Mesenchymal stem cell (in vitro differentiated cells and primary cell): ENCODE results near the gene LLGL2.
A peak's percentile ranks its signal among the peaks of the same experiment; 100 is the strongest.

Experiments used
- DNase-seq: peaks from one replicate; pipeline ENCODE4 v3.0.0-alpha.2; 2013
- H2AFZ ChIP-seq: one replicate; pipeline ENCODE4 v1.6.1; 2013; ENCODE audit warnings: low read depth, mild to moderate bottlenecking, control low read depth, inconsistent platforms, low read length, moderate library complexity
- H2AK5ac ChIP-seq: 2 replicates; pipeline ENCODE4 v1.6.1; 2013; ENCODE audit warnings: low read length, moderate library complexity, mild to moderate bottlenecking, inconsistent platforms; ENCODE audit not compliant: severe bottlenecking
- H2BK120ac ChIP-seq: one replicate; pipeline ENCODE4 v1.6.1; 2013; ENCODE audit warnings: low read depth, mild to moderate bottlenecking, inconsistent platforms, low read length, moderate library complexity
- H2BK12ac ChIP-seq, 2 experiments: one replicate each; pipeline ENCODE4 v1.6.1; 2013; ENCODE audit warnings: inconsistent platforms in 2 of 2, low read length in 2 of 2, mild to moderate bottlenecking in 2 of 2, moderate library complexity in 2 of 2, control low read depth in 1 of 2
- H2BK15ac ChIP-seq: one replicate; pipeline ENCODE4 v1.6.1; 2013; ENCODE audit warnings: mild to moderate bottlenecking, low read depth, inconsistent platforms; ENCODE audit not compliant: poor library complexity, severe bottlenecking
- H2BK5ac ChIP-seq: 2 replicates; pipeline ENCODE4 v1.6.1; 2013; ENCODE audit warnings: low read depth, mild to moderate bottlenecking, low read length, control low read depth, inconsistent platforms; ENCODE audit not compliant: poor library complexity, severe bottlenecking
- H3K14ac ChIP-seq, 2 experiments: one replicate each; pipeline ENCODE4 v1.6.1; 2013; ENCODE audit warnings: inconsistent platforms in 2 of 2, low read length in 2 of 2, control low read depth in 1 of 2, mild to moderate bottlenecking in 1 of 2, moderate library complexity in 1 of 2
- H3K18ac ChIP-seq, 2 experiments: one replicate each; pipeline ENCODE4 v1.6.1; 2013; ENCODE audit warnings: inconsistent platforms in 2 of 2, low read length in 2 of 2, control low read depth in 1 of 2, low read depth in 1 of 2, mild to moderate bottlenecking in 1 of 2
- H3K23ac ChIP-seq, 2 experiments: one replicate each; pipeline ENCODE4 v1.6.1; 2013; ENCODE audit warnings: inconsistent platforms in 2 of 2, low read length in 2 of 2, mild to moderate bottlenecking in 2 of 2, moderate library complexity in 2 of 2, control low read depth in 1 of 2
- H3K27ac ChIP-seq: 2 replicates; pipeline ENCODE4 v1.5.1; 2013; ENCODE audit warnings: mild to moderate bottlenecking, moderate library complexity, low read length, control low read depth, inconsistent platforms; ENCODE audit not compliant: poor library complexity, severe bottlenecking
- H3K27me3 ChIP-seq, 2 experiments: 2 replicates each; pipeline versions ENCODE4 v1.6.1 to v1.7.0; 2013; ENCODE audit warnings: low read length in 2 of 2, mild to moderate bottlenecking in 2 of 2, moderate library complexity in 2 of 2, control low read depth in 1 of 2, inconsistent platforms in 1 of 2; ENCODE audit not compliant: control insufficient read depth in 1 of 2, insufficient read depth in 1 of 2
- H3K36me3 ChIP-seq, 2 experiments: 2 replicates each; pipeline versions ENCODE4 v1.6.1 to v1.7.0; 2013; ENCODE audit warnings: low read length in 2 of 2, control low read depth in 1 of 2, inconsistent platforms in 1 of 2, low read depth in 1 of 2, mild to moderate bottlenecking in 1 of 2; ENCODE audit not compliant: insufficient read depth in 2 of 2, control insufficient read depth in 1 of 2
- H3K4ac ChIP-seq, 2 experiments: one replicate each; pipeline ENCODE4 v1.6.1; 2013; ENCODE audit warnings: inconsistent platforms in 2 of 2, low read length in 2 of 2, mild to moderate bottlenecking in 2 of 2, moderate library complexity in 2 of 2, control low read depth in 1 of 2, low read depth in 1 of 2
- H3K4me1 ChIP-seq: 2 replicates; pipeline ENCODE4 v1.6.1; 2013; ENCODE audit warnings: low read depth, low read length, control low read depth; ENCODE audit not compliant: control insufficient read depth, insufficient read depth
- H3K4me2 ChIP-seq: 2 replicates; pipeline ENCODE4 v1.6.1; 2013; ENCODE audit warnings: low read length, mild to moderate bottlenecking, inconsistent platforms; ENCODE audit not compliant: poor library complexity, severe bottlenecking
- H3K4me3 ChIP-seq, 2 experiments: 2 replicates each; pipeline versions ENCODE4 v1.5.1 to v1.7.0; 2013; ENCODE audit warnings: low read length in 2 of 2, mild to moderate bottlenecking in 2 of 2, control low read depth in 1 of 2, low read depth in 1 of 2; ENCODE audit not compliant: insufficient read depth in 1 of 2
- H3K79me1 ChIP-seq: replicated peaks from 2 replicates; pipeline ENCODE4 v1.6.1; 2013; ENCODE audit warnings: mild to moderate bottlenecking, control low read depth, low read length, inconsistent platforms; ENCODE audit not compliant: poor library complexity, severe bottlenecking
- H3K9ac ChIP-seq: 2 replicates; pipeline ENCODE4 v1.7.0; 2013; ENCODE audit warnings: mild to moderate bottlenecking, low read length, moderate library complexity
- H3K9me3 ChIP-seq: 2 replicates; pipeline ENCODE4 v1.7.0; 2013; ENCODE audit warnings: mild to moderate bottlenecking, low read length; ENCODE audit not compliant: control insufficient read depth
- H4K8ac ChIP-seq: one replicate; pipeline ENCODE4 v1.6.1; 2013; ENCODE audit warnings: inconsistent platforms, mild to moderate bottlenecking, low read length, moderate library complexity
- H4K91ac ChIP-seq: one replicate; pipeline ENCODE4 v1.6.1; 2013; ENCODE audit warnings: mild to moderate bottlenecking, low read length, inconsistent platforms
- WGBS: methylation state at CpG from one replicate; pipeline ENCODE4 v1.1.7; 2013; ENCODE audit warnings: mixed read lengths; 5-methylcytosine and 5-hydroxymethylcytosine counted together

Gene LLGL2

DNA sequence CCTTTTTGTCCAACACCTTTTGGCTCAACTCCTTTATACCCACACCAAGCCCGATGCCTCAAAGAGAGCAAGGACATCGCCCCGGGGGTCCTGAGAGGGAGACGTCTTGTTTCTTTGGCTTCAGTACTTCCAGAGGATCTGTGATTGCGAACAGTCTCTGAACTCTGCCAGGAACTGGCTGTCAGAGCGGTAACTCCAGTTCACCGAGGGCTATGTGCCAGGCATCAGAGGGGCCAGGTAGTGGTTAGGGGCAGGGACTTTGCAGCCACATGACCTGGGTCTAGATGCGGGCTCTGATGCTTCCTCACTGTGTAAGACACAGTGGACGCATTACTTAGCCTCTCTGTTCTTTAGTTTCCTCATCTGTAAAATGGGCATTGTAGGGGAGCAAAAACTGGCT is 21.6 kb downstream of the LLGL2 start:
- Histone ChIP-seq H3K18ac (no peak overlapping the region), H3K14ac (no peak overlapping the region), H3K23ac (no peak overlapping the region), H2BK12ac (no peak overlapping the region), H3K9ac (no peak overlapping the region), H3K9me3 (no peaks in the 10 kb centered on the region), H3K27ac (no peak overlapping the region), H2AFZ (no peak overlapping the region), H3K79me1 (no peaks in the 10 kb centered on the region), H3K36me3 (no peaks in the 10 kb centered on the region), H4K91ac (no peak overlapping the region), H2BK120ac (no peak overlapping the region), H3K27me3 (peaks cover 4 to 66% of the 10 kb centered on the region in 2 experiments), H3K4me2 (no peak overlapping the region), H3K4me3 (no peak overlapping the region), H2BK15ac (no peak overlapping the region), H2BK5ac (no peak overlapping the region), H3K4ac (no peak overlapping the region), H3K4me1 (peaks cover 23% of the 10 kb centered on the region), H2AK5ac (no peak overlapping the region), H4K8ac (no peak overlapping the region)
- DNase-seq, result no peak
- WGBS, result 95% methylated on average over 9 of the region's 9 CpGs

DNA sequence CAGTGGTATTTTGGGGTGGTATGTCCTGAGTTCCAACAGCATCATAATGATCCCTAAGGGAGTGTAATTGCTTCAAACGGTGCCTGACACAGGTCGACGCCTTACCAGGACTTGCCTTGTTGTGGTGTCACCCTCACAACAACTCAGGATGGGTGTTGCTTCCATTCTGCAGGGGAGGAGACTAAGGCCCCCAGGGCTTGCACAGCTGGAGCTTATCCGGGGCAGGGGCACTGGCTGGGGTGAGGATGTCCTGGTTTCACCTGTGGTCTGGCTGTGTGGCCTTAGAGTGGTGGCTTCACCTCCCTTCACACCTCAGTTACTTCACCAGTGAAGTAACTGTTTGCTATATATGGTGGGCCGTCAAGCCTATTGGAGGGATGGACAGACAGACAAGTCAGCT is 23.3 kb downstream of the LLGL2 start:
- no peak overlapping the region for H2BK5ac ChIP-seq
- no peak overlapping the region for H2AFZ ChIP-seq
- H3K9me3 ChIP-seq, result no peaks in the 10 kb centered on the region
- no peaks in the 10 kb centered on the region for H3K36me3 ChIP-seq
- no peak overlapping the region for H3K27ac ChIP-seq
- no peak overlapping the region for H4K8ac ChIP-seq
- H4K91ac ChIP-seq, result no peak overlapping the region
- no peak overlapping the region for H2BK12ac ChIP-seq
- H3K14ac ChIP-seq, result no peak overlapping the region
- H3K79me1 ChIP-seq, result no peaks in the 10 kb centered on the region
- no peak overlapping the region for H2BK15ac ChIP-seq
- no peak overlapping the region for H2BK120ac ChIP-seq
- peaks cover 22% of the 10 kb centered on the region for H3K4me1 ChIP-seq
- no peak overlapping the region for H3K23ac ChIP-seq
- H3K4me2 ChIP-seq, result no peak overlapping the region
- H3K9ac ChIP-seq, result no peak overlapping the region
- no peak overlapping the region for H3K18ac ChIP-seq
- peaks cover 4 to 59% of the 10 kb centered on the region in 2 experiments for H3K27me3 ChIP-seq
- H3K4me3 ChIP-seq, result no peak overlapping the region
- 94% methylated on average over 5 of the region's 5 CpGs for WGBS
- DNase-seq, result no peak
- H3K4ac ChIP-seq, result no peak overlapping the region
- H2AK5ac ChIP-seq, result no peak overlapping the region

DNA sequence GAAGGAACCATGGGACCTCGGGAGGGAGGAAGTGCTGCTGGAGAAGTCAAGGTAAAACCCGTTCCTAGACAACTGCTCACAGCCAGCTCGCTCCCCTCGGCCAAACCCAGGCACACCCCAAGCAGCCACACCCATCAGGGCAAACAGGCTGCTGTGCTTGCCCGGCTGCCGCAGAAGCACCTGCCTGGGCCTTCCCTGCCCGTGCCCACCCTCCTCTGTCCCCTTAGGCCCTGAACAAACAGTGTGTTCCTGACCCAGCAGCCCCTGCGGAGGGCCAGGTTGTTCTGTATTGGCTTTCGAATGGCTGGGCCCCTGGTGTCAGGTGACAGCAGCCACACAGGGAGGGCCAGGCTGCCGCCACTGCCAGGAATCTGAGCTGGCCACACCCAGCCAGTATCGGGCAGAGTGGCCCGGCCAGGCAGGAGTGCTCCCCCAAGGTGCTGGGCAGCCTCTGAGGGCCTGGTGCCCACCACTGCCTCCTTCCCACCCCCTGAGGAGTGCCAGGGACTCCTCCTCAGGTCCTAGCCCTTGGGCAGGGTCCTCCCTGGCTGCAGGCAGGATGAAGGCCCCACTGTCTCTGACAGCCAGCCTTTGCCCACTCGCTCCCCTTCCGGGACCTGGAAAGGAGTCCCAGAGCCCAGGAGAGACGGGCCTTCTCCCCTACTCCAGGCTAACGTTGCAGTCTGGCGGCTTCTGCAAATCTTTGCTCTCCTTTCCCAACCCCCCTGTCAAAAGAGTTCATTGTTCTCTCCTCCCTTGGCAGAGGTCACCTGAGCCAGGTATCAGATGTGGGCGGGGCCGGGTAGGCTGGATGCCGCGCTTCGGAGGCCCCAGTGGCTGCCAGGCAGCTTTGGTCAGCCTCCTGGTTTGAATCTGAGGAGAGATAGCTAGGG is 24.0 kb downstream of the LLGL2 start:
- Histone ChIP-seq H2BK120ac (no peak overlapping the region), H3K9me3 (no peaks in the 10 kb centered on the region), H3K9ac (no peak overlapping the region), H3K27me3 (peaks cover 4 to 53% of the 10 kb centered on the region in 2 experiments), H2BK15ac (no peak overlapping the region), H2BK5ac (peak overlapping the region; percentile 24), H3K4ac (peak overlapping the region in 1 of 2 experiments; percentile 24), H4K91ac (peak overlapping the region; percentile 56), H3K79me1 (no peaks in the 10 kb centered on the region), H3K23ac (peak overlapping the region in 1 of 2 experiments; percentile 26), H3K36me3 (no peaks in the 10 kb centered on the region), H2AFZ (no peak overlapping the region), H3K14ac (peak overlapping the region in 1 of 2 experiments; percentile 51), H3K4me1 (peaks cover 22% of the 10 kb centered on the region), H2AK5ac (peak overlapping the region; percentile 52), H2BK12ac (peak overlapping the region in 1 of 2 experiments; percentile 90), H4K8ac (no peak overlapping the region), H3K4me2 (no peak overlapping the region), H3K4me3 (peak overlapping the region in 1 of 2 experiments; percentile 16), H3K18ac (no peak overlapping the region), H3K27ac (no peak overlapping the region)
- 67% methylated on average over 22 of the region's 22 CpGs for WGBS
- no peak for DNase-seq

DNA sequence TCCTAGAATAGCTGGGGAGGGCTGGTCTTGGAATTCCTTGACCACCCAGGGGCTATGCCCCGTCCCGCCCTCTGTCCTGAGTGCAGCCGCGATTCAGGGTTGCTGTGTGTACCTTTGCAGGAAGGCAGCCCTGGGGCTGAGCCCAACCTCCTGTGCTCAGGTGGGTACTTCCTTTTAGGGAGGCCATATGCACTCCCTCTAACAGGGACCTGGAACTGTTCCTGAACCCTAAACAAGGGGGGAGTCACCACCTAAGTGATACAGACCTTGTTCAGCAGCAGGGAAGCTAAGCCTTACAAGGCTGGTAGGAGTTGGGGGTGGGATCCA is 24.6 kb downstream of the LLGL2 start:
- Histone ChIP-seq H4K8ac (no peak overlapping the region), H2AFZ (no peak overlapping the region), H2BK5ac (no peak overlapping the region), H3K4me3 (no peak overlapping the region), H2AK5ac (no peak overlapping the region), H3K4ac (no peak overlapping the region), H2BK15ac (no peak overlapping the region), H3K9me3 (no peaks in the 10 kb centered on the region), H3K4me1 (peaks cover 22% of the 10 kb centered on the region), H3K9ac (no peak overlapping the region), H3K79me1 (no peaks in the 10 kb centered on the region), H3K23ac (no peak overlapping the region), H3K4me2 (no peak overlapping the region), H2BK120ac (no peak overlapping the region), H3K18ac (no peak overlapping the region), H3K27me3 (peaks cover 4 to 48% of the 10 kb centered on the region in 2 experiments), H3K36me3 (no peaks in the 10 kb centered on the region), H3K27ac (no peak overlapping the region), H2BK12ac (no peak overlapping the region), H4K91ac (no peak overlapping the region), H3K14ac (no peak overlapping the region)
- DNase-seq, result no peak
- 80% methylated on average over 4 of the region's 4 CpGs for WGBS
